ENCODE measurements around the gene GARIN5A. TPM values are rescaled to one million over a fixed set of nuclear protein-coding genes. Genes with fewer than 3 reads are reported as not detected.

The GARIN5A gene
- total RNA-seq, 1 experiment from 2014 or later = 8.2 TPM

DNA sequence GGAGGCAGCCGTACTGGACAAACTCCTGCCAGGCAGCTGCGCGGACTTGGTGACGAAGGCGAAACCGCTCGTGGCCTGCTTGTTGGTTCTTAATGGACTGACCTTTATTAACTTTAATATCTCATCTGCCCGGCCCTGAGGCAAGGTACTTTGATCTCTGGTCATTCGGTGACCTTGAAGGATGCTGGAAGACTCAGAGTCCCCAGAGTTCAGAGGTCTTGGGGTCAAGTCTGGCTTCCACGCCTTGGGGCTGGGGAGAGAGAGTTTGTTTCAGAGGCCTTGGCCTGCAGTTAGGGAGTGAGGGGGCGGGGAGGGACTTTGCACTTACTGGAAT is 10.0 kb downstream of the GARIN5A start:
- ChIA-PET POLR2A (interaction anchor here (1.1 to 1.6 kb wide), 2 partner anchors 82 to 91 kb away, joined by 4 read pairs; partner anchors contain the start of genes NR1H2 and POLD1), CTCF (interaction anchor here (0.9 to 3.2 kb wide), 27 partner anchors 8 to 232 kb away, joined by 3 to 35 read pairs (median 6); partner anchors contain the start of genes EMC10, GARIN5A, JOSD2 and NR1H2)
- peaks cover 3% of the 10 kb centered on the region; the same call in 1 of the 2 replicates for H3K9me3 Mint-ChIP-seq
- H3K27ac Mint-ChIP-seq = no peak overlapping the region
- H3K36me3 Mint-ChIP-seq = no peaks in the 10 kb centered on the region
- TF ChIP-seq, protein P1, sequence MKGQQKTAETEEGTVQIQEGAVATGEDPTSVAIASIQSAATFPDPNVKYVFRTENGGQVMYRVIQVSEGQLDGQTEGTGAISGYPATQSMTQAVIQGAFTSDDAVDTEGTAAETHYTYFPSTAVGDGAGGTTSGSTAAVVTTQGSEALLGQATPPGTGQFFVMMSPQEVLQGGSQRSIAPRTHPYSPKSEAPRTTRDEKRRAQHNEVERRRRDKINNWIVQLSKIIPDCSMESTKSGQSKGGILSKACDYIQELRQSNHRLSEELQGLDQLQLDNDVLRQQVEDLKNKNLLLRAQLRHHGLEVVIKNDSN (CRISPR knock-in tag; IDR thresholded peaks at IDR 0.05) = no peak
- TF ChIP-seq ZNF263 (CRISPR knock-in tag; IDR thresholded peaks at IDR 0.05; ENCODE audit: low read depth) (no peak), EMX1 (CRISPR knock-in tag; IDR thresholded peaks at IDR 0.05) (no peak), PRRX2 (CRISPR knock-in tag; IDR thresholded peaks at IDR 0.05) (no peak), ELF4 (CRISPR knock-in tag; IDR thresholded peaks at IDR 0.05; ENCODE audit: low read depth) (no peak), NFE2L1 (CRISPR knock-in tag; IDR thresholded peaks at IDR 0.05) (no peak), TCF7 (CRISPR knock-in tag; IDR thresholded peaks at IDR 0.05; ENCODE audit: low read depth) (no peak), ZNF423 (CRISPR knock-in tag; IDR thresholded peaks at IDR 0.05) (no peak), ZNF121 (CRISPR knock-in tag; IDR thresholded peaks at IDR 0.05) (no peak), CBFB (CRISPR knock-in tag; IDR thresholded peaks at IDR 0.05; ENCODE audit: low read depth) (no peak)
- TF ChIP-seq, protein P2, sequence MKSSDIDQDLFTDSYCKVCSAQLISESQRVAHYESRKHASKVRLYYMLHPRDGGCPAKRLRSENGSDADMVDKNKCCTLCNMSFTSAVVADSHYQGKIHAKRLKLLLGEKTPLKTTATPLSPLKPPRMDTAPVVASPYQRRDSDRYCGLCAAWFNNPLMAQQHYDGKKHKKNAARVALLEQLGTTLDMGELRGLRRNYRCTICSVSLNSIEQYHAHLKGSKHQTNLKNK (CRISPR knock-in tag; IDR thresholded peaks at IDR 0.05) = no peak
- TF ChIP-seq, protein P3, sequence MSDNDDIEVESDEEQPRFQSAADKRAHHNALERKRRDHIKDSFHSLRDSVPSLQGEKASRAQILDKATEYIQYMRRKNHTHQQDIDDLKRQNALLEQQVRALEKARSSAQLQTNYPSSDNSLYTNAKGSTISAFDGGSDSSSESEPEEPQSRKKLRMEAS (CRISPR knock-in tag; IDR thresholded peaks at IDR 0.05) = no peak
- TF ChIP-seq, protein P4, sequence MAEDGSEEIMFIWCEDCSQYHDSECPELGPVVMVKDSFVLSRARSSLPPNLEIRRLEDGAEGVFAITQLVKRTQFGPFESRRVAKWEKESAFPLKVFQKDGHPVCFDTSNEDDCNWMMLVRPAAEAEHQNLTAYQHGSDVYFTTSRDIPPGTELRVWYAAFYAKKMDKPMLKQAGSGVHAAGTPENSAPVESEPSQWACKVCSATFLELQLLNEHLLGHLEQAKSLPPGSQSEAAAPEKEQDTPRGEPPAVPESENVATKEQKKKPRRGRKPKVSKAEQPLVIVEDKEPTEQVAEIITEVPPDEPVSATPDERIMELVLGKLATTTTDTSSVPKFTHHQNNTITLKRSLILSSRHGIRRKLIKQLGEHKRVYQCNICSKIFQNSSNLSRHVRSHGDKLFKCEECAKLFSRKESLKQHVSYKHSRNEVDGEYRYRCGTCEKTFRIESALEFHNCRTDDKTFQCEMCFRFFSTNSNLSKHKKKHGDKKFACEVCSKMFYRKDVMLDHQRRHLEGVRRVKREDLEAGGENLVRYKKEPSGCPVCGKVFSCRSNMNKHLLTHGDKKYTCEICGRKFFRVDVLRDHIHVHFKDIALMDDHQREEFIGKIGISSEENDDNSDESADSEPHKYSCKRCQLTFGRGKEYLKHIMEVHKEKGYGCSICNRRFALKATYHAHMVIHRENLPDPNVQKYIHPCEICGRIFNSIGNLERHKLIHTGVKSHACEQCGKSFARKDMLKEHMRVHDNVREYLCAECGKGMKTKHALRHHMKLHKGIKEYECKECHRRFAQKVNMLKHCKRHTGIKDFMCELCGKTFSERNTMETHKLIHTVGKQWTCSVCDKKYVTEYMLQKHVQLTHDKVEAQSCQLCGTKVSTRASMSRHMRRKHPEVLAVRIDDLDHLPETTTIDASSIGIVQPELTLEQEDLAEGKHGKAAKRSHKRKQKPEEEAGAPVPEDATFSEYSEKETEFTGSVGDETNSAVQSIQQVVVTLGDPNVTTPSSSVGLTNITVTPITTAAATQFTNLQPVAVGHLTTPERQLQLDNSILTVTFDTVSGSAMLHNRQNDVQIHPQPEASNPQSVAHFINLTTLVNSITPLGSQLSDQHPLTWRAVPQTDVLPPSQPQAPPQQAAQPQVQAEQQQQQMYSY (CRISPR knock-in tag; IDR thresholded peaks at IDR 0.05) = no peak
- TF ChIP-seq, protein P5, sequence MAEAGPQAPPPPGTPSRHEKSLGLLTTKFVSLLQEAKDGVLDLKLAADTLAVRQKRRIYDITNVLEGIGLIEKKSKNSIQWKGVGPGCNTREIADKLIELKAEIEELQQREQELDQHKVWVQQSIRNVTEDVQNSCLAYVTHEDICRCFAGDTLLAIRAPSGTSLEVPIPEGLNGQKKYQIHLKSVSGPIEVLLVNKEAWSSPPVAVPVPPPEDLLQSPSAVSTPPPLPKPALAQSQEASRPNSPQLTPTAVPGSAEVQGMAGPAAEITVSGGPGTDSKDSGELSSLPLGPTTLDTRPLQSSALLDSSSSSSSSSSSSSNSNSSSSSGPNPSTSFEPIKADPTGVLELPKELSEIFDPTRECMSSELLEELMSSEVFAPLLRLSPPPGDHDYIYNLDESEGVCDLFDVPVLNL (CRISPR knock-in tag; IDR thresholded peaks at IDR 0.05; ENCODE audit: borderline replicate concordance, low read depth) = no peak
- TF ChIP-seq, protein P6, sequence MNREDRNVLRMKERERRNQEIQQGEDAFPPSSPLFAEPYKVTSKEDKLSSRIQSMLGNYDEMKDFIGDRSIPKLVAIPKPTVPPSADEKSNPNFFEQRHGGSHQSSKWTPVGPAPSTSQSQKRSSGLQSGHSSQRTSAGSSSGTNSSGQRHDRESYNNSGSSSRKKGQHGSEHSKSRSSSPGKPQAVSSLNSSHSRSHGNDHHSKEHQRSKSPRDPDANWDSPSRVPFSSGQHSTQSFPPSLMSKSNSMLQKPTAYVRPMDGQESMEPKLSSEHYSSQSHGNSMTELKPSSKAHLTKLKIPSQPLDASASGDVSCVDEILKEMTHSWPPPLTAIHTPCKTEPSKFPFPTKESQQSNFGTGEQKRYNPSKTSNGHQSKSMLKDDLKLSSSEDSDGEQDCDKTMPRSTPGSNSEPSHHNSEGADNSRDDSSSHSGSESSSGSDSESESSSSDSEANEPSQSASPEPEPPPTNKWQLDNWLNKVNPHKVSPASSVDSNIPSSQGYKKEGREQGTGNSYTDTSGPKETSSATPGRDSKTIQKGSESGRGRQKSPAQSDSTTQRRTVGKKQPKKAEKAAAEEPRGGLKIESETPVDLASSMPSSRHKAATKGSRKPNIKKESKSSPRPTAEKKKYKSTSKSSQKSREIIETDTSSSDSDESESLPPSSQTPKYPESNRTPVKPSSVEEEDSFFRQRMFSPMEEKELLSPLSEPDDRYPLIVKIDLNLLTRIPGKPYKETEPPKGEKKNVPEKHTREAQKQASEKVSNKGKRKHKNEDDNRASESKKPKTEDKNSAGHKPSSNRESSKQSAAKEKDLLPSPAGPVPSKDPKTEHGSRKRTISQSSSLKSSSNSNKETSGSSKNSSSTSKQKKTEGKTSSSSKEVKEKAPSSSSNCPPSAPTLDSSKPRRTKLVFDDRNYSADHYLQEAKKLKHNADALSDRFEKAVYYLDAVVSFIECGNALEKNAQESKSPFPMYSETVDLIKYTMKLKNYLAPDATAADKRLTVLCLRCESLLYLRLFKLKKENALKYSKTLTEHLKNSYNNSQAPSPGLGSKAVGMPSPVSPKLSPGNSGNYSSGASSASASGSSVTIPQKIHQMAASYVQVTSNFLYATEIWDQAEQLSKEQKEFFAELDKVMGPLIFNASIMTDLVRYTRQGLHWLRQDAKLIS (CRISPR knock-in tag; IDR thresholded peaks at IDR 0.05; ENCODE audit: borderline replicate concordance) = no peak
- TF ChIP-seq, protein P7, sequence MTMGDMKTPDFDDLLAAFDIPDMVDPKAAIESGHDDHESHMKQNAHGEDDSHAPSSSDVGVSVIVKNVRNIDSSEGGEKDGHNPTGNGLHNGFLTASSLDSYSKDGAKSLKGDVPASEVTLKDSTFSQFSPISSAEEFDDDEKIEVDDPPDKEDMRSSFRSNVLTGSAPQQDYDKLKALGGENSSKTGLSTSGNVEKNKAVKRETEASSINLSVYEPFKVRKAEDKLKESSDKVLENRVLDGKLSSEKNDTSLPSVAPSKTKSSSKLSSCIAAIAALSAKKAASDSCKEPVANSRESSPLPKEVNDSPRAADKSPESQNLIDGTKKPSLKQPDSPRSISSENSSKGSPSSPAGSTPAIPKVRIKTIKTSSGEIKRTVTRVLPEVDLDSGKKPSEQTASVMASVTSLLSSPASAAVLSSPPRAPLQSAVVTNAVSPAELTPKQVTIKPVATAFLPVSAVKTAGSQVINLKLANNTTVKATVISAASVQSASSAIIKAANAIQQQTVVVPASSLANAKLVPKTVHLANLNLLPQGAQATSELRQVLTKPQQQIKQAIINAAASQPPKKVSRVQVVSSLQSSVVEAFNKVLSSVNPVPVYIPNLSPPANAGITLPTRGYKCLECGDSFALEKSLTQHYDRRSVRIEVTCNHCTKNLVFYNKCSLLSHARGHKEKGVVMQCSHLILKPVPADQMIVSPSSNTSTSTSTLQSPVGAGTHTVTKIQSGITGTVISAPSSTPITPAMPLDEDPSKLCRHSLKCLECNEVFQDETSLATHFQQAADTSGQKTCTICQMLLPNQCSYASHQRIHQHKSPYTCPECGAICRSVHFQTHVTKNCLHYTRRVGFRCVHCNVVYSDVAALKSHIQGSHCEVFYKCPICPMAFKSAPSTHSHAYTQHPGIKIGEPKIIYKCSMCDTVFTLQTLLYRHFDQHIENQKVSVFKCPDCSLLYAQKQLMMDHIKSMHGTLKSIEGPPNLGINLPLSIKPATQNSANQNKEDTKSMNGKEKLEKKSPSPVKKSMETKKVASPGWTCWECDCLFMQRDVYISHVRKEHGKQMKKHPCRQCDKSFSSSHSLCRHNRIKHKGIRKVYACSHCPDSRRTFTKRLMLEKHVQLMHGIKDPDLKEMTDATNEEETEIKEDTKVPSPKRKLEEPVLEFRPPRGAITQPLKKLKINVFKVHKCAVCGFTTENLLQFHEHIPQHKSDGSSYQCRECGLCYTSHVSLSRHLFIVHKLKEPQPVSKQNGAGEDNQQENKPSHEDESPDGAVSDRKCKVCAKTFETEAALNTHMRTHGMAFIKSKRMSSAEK (CRISPR knock-in tag; IDR thresholded peaks at IDR 0.05; ENCODE audit: borderline replicate concordance) = no peak
- TF ChIP-seq, protein P8, sequence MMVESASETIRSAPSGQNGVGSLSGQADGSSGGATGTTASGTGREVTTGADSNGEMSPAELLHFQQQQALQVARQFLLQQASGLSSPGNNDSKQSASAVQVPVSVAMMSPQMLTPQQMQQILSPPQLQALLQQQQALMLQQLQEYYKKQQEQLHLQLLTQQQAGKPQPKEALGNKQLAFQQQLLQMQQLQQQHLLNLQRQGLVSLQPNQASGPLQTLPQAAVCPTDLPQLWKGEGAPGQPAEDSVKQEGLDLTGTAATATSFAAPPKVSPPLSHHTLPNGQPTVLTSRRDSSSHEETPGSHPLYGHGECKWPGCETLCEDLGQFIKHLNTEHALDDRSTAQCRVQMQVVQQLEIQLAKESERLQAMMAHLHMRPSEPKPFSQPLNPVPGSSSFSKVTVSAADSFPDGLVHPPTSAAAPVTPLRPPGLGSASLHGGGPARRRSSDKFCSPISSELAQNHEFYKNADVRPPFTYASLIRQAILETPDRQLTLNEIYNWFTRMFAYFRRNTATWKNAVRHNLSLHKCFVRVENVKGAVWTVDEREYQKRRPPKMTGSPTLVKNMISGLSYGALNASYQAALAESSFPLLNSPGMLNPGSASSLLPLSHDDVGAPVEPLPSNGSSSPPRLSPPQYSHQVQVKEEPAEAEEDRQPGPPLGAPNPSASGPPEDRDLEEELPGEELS (CRISPR knock-in tag; IDR thresholded peaks at IDR 0.05) = no peak
- no peak for DNase-seq (ENCODE audit: low spot score)
- H3K4me3 Mint-ChIP-seq = no peak overlapping the region
- no peak for ATAC-seq
- peaks cover 7% of the 10 kb centered on the region for H3K4me1 Mint-ChIP-seq
- H3K27me3 Mint-ChIP-seq (ENCODE audit: low read depth) = peaks cover 4% of the 10 kb centered on the region

All from WTC11 (cell line).